Loucy (cell line): ENCODE measurements around the gene MYH7.

Experiments used
- CTCF ChIP-seq: fragments of 200-600 bp; sonication (generic); conservative IDR thresholded peaks from 2 replicates; pipeline ENCODE4 v1.5.1; 2014; ENCODE audit warnings: mild to moderate bottlenecking, antibody characterized with exemption, low read length
- EZH2phosphoT487 ChIP-seq: fragments of 200-600 bp; IDR thresholded peaks from 2 replicates; pipeline ENCODE4 v1.6.1; 2018; ENCODE audit warnings: antibody characterized with exemption, mild to moderate bottlenecking, moderate library complexity, borderline replicate concordance

GRCh38 chr14:23406725-23407355 lies 28.6 kb downstream of the MYH7 start:
- TF ChIP-seq CTCF = no peak
- TF ChIP-seq EZH2phosphoT487 = no peak
